Stimulated activated CD8-positive, alpha-beta memory T cell treated with anti-CD3 and anti-CD28 coated beads, Interleukin-4, amount 100 ng/mL, for 1 hour (primary cell): Measurements from ENCODE around the gene CYTH1.

Experiments
- DNase-seq, 2 donors: peaks; one replicate each; pipeline ENCODE4 v3.0.0-alpha.2; 2020; ENCODE audit warnings: low read depth in 2 of 2, low spot score in 1 of 2

The CYTH1 gene

DNA sequence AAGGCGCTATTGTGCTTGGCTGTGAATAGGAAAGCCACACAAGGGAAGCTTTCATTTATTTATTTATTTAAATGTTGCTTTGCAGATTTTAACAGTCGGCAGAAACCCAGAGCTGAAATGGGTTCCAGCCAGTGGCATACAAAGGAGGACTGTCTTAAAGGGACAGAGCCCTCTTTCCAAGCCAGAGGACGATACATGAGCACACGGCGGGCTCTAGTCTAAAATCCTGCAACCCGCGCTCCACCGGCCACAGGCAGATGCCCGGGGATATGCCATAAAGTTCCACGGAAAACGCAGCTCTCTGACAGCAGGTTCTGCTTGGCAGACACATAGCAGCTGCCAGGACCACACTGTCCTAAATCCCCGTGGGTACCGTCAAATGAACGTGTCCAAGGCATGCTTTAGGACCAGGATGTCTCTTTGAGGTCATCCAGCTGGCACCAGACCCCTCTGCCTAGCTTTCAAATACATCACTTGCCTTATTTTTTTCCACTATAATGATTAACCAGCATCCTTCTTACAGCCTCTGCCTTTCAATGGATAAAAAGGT is 64.6 kb downstream of the CYTH1 start:
- DNase-seq, result no peak

GRCh38 chr17:78716814-78717393 is 65.2 kb downstream of the CYTH1 start:
- no peak for DNase-seq

GRCh38 chr17:78716292-78716691 is 65.8 kb downstream of the CYTH1 start:
- no peak for DNase-seq

DNA sequence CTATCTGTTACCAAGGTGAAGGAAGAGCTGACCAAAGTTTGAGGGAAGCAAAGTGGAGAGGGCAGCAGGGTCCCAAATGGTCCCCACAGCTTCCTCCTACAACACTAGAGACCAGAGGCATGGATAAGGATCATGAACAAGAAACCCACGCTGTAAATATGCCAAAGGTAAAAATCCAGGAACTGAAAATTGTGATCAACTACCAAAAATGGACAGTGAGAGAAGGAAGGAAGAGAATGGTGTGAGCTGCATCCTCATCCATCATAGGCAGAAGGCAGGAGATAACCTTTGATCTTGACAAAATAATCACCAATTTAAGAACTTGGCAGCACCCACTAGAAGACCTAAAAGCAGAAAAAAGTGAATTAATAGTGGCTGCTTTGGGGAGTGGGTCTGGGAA is 66.2 kb downstream of the CYTH1 start:
- DNase-seq, result no peak

GRCh38 chr17:78715000-78715771 is 66.9 kb downstream of the CYTH1 start:
- no peak for DNase-seq

DNA sequence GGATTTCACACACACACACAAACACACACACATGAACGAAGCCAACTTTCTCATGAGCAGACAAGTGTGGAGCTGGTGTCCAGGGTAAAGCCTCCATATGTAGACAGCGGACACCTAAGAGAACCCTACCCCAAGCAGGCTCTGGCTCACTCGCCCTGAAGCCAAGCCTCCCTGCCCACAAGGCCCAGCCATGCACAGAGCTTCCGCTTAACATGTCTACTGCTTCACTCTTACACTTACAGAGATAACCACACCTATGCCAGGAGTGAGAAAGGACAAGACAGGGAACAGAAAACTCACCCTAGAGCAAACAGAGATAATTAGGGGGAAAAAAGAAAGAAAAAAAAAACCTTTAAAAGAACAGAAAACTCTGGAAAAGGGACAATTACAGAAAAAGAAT is 67.5 kb downstream of the CYTH1 start:
- no peak for DNase-seq

GRCh38 chr17:78712043-78712442 is 70.0 kb downstream of the CYTH1 start:
- DNase-seq, result no peak

- no peak for DNase-seq
These were observed 71.5 kb downstream of the CYTH1 start for GRCh38 chr17:78710607-78711006.

GRCh38 chr17:78709751-78710181 is 72.3 kb downstream of the CYTH1 start:
- no peak for DNase-seq

- DNase-seq, result no peak
These were observed 72.9 kb downstream of the CYTH1 start for GRCh38 chr17:78709119-78709681.

- DNase-seq, result peak; percentile 25 to 27
These were observed 73.5 kb downstream of the CYTH1 start for GRCh38 chr17:78708510-78708973.

- DNase-seq, result no peak
These were observed 74.2 kb downstream of the CYTH1 start for GRCh38 chr17:78707923-78708322.

GRCh38 chr17:78707016-78707415 is 75.1 kb downstream of the CYTH1 start:
- DNase-seq, result no peak

GRCh38 chr17:78706271-78706915 is 75.7 kb downstream of the CYTH1 start:
- DNase-seq, result no peak

GRCh38 chr17:78705071-78705470 is 77.0 kb downstream of the CYTH1 start:
- no peak for DNase-seq

- DNase-seq, result no peak
These were observed 77.5 kb downstream of the CYTH1 start for GRCh38 chr17:78704594-78704993.

DNA sequence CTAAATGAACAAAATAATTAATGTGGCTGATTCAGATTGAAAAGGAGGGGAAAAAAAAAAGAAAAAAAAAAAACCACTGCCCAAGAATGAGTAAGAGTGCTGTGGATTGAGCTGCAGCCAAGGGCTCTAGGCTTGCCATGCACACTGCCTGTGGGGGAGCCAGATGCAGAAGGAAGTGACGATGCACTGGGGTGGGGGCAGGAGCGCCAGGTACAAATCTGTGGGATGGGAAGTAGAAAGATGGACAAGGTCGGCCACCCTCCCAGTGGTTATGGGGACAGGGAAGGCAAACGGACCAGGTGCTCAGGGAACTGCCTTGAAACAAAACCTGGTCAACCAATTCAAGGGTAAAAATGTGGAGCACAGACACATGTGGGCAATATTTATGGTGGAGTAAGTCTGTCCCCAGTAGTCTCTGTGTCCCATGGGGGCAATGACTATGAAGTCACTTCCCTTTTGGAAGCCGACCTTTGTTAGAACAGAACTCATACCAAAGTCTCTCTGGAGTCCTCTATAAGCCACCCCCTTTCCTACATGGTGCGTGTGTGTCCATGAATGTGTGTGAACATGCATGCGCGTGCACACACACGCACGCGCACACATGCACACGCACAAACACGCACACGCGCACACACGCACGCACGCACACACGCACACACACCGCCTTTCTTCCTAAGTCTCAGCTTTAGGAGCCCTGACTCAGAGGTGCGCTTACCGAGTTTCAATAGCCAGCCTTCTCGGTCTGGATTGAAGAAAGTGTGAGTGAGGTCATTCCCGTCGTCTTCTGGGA is 84.3 kb downstream of the CYTH1 start:
- DNase-seq, result no peak

GRCh38 chr17:78697122-78697521 is 85.0 kb downstream of the CYTH1 start:
- no peak for DNase-seq

DNA sequence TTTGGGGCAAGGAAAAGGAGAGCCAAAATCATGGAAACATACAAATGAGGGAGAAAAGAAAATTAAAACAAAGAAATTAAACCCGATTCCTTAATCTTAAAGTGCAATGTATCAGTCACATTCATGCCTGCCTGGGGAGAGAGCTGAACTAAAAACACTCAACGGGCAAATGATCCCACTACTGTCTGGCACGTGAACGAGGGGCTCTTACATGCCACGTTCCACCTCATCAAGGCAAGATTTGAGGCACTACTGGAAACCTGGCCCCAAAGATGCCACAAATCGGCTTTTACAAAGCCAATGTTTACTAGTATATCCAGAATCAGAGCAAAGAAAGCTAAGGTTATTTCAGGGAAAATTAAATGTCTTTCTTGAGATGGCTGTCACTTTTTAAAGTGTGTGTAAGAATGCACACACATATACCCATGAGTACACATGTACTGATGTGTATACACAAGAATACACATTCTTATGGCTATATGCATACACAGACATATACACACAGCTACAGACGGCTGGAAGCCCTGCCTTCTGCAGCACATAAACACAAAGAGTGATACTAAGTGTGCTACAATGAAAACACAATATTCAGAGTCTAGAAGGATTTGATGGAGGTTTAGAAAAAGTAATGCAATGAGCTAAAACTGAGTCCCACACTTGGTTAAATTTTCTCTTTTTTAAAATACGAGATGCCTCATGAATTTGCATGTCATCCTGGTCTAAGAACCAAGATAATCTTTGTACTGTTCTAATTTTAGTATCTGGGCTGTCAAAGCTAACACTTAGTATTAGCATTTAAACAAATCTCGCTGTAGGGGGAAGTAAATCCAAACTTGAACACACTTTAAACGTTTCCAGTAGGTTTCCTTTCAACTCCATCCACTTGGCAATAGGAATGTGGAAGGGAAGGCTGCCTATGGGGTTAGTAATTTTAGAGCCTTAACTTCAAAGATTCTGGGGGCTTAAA is 85.8 kb downstream of the CYTH1 start:
- no peak for DNase-seq
